GM12878 (cell line): ENCODE results near the gene ITPRIP. TPM values are rescaled to one million over a fixed set of nuclear protein-coding genes. Genes with fewer than 3 reads are reported as not detected.

Experiments used
- ATAC-seq: fragments of 200-7000 bp; cut with Tn5 transposase; 3 replicates; pipeline ENCODE4 v1.9.1; 2020; ENCODE audit warnings: mild to moderate bottlenecking, moderate library complexity
- BruUV-seq: library from RNA; stranded (reverse); fragments of 400-500 nt; replicated peaks from 2 replicates; lab custom pipeline; 2021; lab: Mats Ljungman, UMichigan
- CTCF ChIA-PET: fragments of 300-600 bp; sonication (Branson Sonifier 250); formaldehyde crosslinking; extraction: SDS; loops from one replicate; lab custom pipeline; 2021; ENCODE audit warnings: inconsistent platforms; lab: Yijun Ruan, JAX
- POLR2A ChIA-PET: fragments of 350-600 bp; formaldehyde crosslinking; extraction: SDS; loops from one replicate; lab custom pipeline; 2021; ENCODE audit warnings: inconsistent platforms; lab: Charles Lee
- RAD21 ChIA-PET: fragments of 300-600 bp; sonication (Branson Sonifier 250); formaldehyde crosslinking; loops from one replicate; lab custom pipeline; 2023; ENCODE audit warnings: antibody characterized with exemption; ENCODE audit not compliant: unreplicated experiment; lab: Charles Lee
- SMC1A ChIA-PET: fragments of 300-600 bp; sonication (Branson Sonifier 250); formaldehyde crosslinking; loops from one replicate; lab custom pipeline; 2023; ENCODE audit not compliant: unreplicated experiment, uncharacterized antibody; lab: Charles Lee
- DNase-seq: peaks from one replicate; pipeline ENCODE4 v3.0.0-alpha.2; 2011; ENCODE audit warnings: low read depth, low spot score
- FAIRE-seq: peaks from 3 replicates; lab custom pipeline; 2011; peaks lifted over from hg19 to GRCh38; lab: Jason Lieb, UNC
- H2AFZ ChIP-seq: 2 replicates; pipeline ENCODE4 v1.6.0; 2011; ENCODE audit warnings: low read depth, low read length, control low read depth; ENCODE audit not compliant: control insufficient read depth
- H3K27ac ChIP-seq: 2 replicates; pipeline ENCODE4 v1.5.1; 2011; ENCODE audit warnings: control low read depth; ENCODE audit not compliant: control insufficient read depth, insufficient read depth
- H3K27me3 ChIP-seq, 2 experiments: replicated peaks in 1 of 2; 2 replicates each; pipeline versions ENCODE4 v1.6.0 to v1.6.1; 2011; ENCODE audit warnings: low read length in 1 of 2; ENCODE audit not compliant: control insufficient read depth in 2 of 2, insufficient read depth in 2 of 2
- H3K36me3 ChIP-seq, 2 experiments: 2 replicates each; pipeline ENCODE4 v1.5.1; 2011; ENCODE audit warnings: low read length in 1 of 2; ENCODE audit not compliant: control insufficient read depth in 2 of 2, insufficient read depth in 2 of 2
- H3K4me1 ChIP-seq: 2 replicates; pipeline ENCODE4 v1.6.1; 2011; ENCODE audit warnings: mild to moderate bottlenecking, low read length, moderate library complexity, mixed read lengths; ENCODE audit not compliant: control insufficient read depth, insufficient read depth
- H3K4me2 ChIP-seq: 2 replicates; pipeline ENCODE4 v1.6.0; 2011; ENCODE audit warnings: control low read depth; ENCODE audit not compliant: control insufficient read depth, insufficient read depth
- H3K4me3 ChIP-seq: fragments of 200-600 bp; sonication (generic); 2 replicates; pipeline ENCODE4 v1.5.1; 2016
- H3K79me2 ChIP-seq: 2 replicates; pipeline ENCODE4 v1.6.0; 2011; ENCODE audit warnings: low read length; ENCODE audit not compliant: control insufficient read depth, insufficient read depth
- H3K9ac ChIP-seq: 2 replicates; pipeline ENCODE4 v1.8.0; 2011; ENCODE audit warnings: low read length, control low read depth, mixed read lengths; ENCODE audit not compliant: control insufficient read depth, insufficient read depth
- H3K9me3 ChIP-seq: replicated peaks from 3 replicates; pipeline ENCODE4 v1.5.1; 2011; ENCODE audit warnings: mild to moderate bottlenecking, low read length; ENCODE audit not compliant: control insufficient read depth, insufficient read depth
- H4K20me1 ChIP-seq: 2 replicates; pipeline ENCODE4 v1.6.0; 2011; ENCODE audit not compliant: control insufficient read depth, insufficient read depth
- CBX5 ChIP-seq: sonication (generic); IDR thresholded peaks from 2 replicates; pipeline ENCODE4 v1.6.1; 2016; ENCODE audit warnings: low read depth, moderate library complexity, mild to moderate bottlenecking, inconsistent platforms
- CHD1 ChIP-seq: IDR thresholded peaks from 2 replicates; pipeline ENCODE4 v1.6.1; 2012; ENCODE audit warnings: low read depth, low read length, improper control_type of control experiment
- EZH2 ChIP-seq: IDR thresholded peaks from 2 replicates; pipeline ENCODE4 v1.6.1; 2012; ENCODE audit warnings: low read depth, mild to moderate bottlenecking, control low read depth, inconsistent platforms, low read length, borderline replicate concordance; ENCODE audit not compliant: control insufficient read depth
- GABPA ChIP-seq: IDR thresholded peaks from 2 replicates; pipeline ENCODE4 v1.6.1; 2014; ENCODE audit warnings: antibody characterized with exemption, low read depth, mild to moderate bottlenecking, inconsistent platforms
- HDAC2 ChIP-seq: fragments of 200-600 bp; sonication (generic); IDR thresholded peaks from 2 replicates; pipeline ENCODE4 v1.6.1; 2017
- JUNB ChIP-seq: IDR thresholded peaks from 2 replicates; pipeline ENCODE4 v1.6.1; 2016; ENCODE audit warnings: antibody characterized with exemption, mild to moderate bottlenecking
- LARP7 ChIP-seq: fragments of 450-650 bp; IDR thresholded peaks from 2 replicates; pipeline ENCODE4 v1.6.1; 2017; ENCODE audit warnings: mild to moderate bottlenecking
- POLR2AphosphoS2 ChIP-seq: IDR thresholded peaks from 2 replicates; pipeline ENCODE4 v1.6.1; 2011; ENCODE audit warnings: low read depth, mild to moderate bottlenecking, low read length, improper control_type of control experiment, moderate library complexity
- SMARCA5 ChIP-seq: fragments of 450-650 bp; IDR thresholded peaks from 2 replicates; pipeline ENCODE4 v1.6.1; 2017; ENCODE audit warnings: mild to moderate bottlenecking
- SRF ChIP-seq, 2 experiments: IDR thresholded peaks; 2 replicates each; pipeline ENCODE4 v1.6.1; 2011; ENCODE audit warnings: low read depth in 2 of 2, low read length in 2 of 2, mild to moderate bottlenecking in 1 of 2, moderate library complexity in 1 of 2
- STAT1 ChIP-seq: fragments of 450-650 bp; conservative IDR thresholded peaks from 2 replicates; pipeline ENCODE4 v1.6.1; 2014; ENCODE audit warnings: antibody characterized with exemption, mild to moderate bottlenecking
- SUPT20H ChIP-seq: IDR thresholded peaks from 2 replicates; pipeline ENCODE4 v1.6.1; 2011; ENCODE audit warnings: low read depth, mild to moderate bottlenecking, low read length, moderate library complexity, borderline replicate concordance; ENCODE audit not compliant: control insufficient read depth
- TCF7 ChIP-seq: IDR thresholded peaks from 2 replicates; pipeline ENCODE4 v1.6.1; 2014; ENCODE audit warnings: antibody characterized with exemption, borderline replicate concordance
- ZNF622 ChIP-seq: fragments of 450-650 bp; IDR thresholded peaks from 2 replicates; pipeline ENCODE4 v1.6.1; 2017; ENCODE audit warnings: mild to moderate bottlenecking, inconsistent platforms
- WGBS: methylation state at CpG from one replicate; pipeline ENCODE4 v1.1.6; 2016; ENCODE audit warnings: low lambda C conversion rate; ENCODE audit not compliant: insufficient replicate concordance, insufficient coverage; ENCODE audit errors: missing lambda C conversion rate; 5-methylcytosine and 5-hydroxymethylcytosine counted together
- in situ Hi-C: fragments of 300-500 bp; cut with MboI; formaldehyde crosslinking; loops from 9 replicates; pipeline ENCODE4 v1.14.3; 2018; ENCODE audit warnings: mixed read lengths
- intact Hi-C: fragments of 100-400 bp; cut with micrococcal nuclease; formaldehyde crosslinking; loops from one replicate; pipeline ENCODE4 v1.14.2; 2022; ENCODE audit not compliant: unreplicated experiment
- polyA plus RNA-seq, 11 experiments: library from polyadenylated mRNA; depleted of rRNA in 4 of 11; unstranded in 6 of 11; stranded (reverse) in 5 of 11; fragments of >200 nt; fragmentation: Nextera tagmentation in 4 of 11; fragmentation: Illumina TruSeq in 1 of 11; extraction: Ambion mirVana in 4 of 11; extraction: Trizol in 1 of 11; gene quantifications; 1 replicate in 1 of 11; 2 replicates in 10 of 11; pipeline versions ENCODE4 v1.2.1 to v1.2.3, GENCODE V29; 2011 to 2016; ENCODE audit warnings: inconsistent platforms in 2 of 11, missing spikeins in 2 of 11, low read depth in 1 of 11
- total RNA-seq, 4 experiments: library from RNA; depleted of rRNA in 3 of 4; stranded (reverse); fragments of >200 nt in 3 of 4; fragmentation: Illumina TruSeq in 1 of 4; extraction: Trizol in 1 of 4; gene quantifications; 2 replicates each; pipeline versions ENCODE4 v1.2.1 to v1.2.3, GENCODE V29; 2013 to 2021
- TF ChIP-seq, protein P1 (sequence below): fragments of 450-650 bp; IDR thresholded peaks from 2 replicates; pipeline ENCODE4 v1.6.1; 2017; ENCODE audit warnings: mild to moderate bottlenecking
- TF ChIP-seq, protein P2 (sequence below): IDR thresholded peaks from 2 replicates; pipeline ENCODE4 v1.6.1; 2011; ENCODE audit warnings: mild to moderate bottlenecking, low read depth, low read length, moderate library complexity; ENCODE audit not compliant: insufficient replicate concordance

Gene ITPRIP
- total and polyA plus RNA-seq, 10 of the 15 experiments (the other 5 are each of a cell fraction or from before 2014, with no cell fraction given): 0.82 to 10.4 (median 5.9) TPM

DNA sequence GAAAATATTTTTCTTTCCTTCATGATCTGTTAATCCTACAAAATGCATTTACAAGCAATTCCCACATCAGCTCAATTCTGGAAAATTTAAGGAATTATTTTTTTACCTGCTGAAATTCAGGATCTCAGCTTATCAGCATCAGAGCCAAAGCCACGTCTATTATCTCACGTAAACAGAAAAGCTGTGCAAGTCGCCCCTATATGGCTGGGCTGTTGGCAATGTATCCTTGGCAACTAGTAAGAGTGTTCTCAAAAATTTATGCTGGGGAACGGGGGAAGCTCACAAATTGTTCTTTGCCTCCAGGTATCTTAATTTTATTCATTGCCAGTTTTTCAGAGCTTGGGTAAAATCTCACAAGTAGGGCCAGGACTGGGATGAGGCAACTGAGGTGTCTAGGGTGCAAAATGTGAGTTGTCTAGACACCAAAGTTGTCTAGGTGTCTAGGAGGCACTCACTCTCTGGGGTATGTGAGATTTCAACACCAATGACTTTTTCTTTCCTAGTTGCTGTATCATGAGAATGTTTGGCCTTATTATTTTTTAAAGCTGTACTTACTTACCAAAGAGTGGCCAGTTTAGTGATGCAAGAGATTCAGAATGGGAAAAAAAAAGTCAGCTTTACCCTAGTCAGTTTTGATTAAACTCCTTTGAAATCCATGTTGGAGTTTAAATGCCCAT, 64.2 kb downstream of the ITPRIP start:
- no TSS peak for BruUV-seq

More for the DNA sequence above, 64.2 kb downstream of the ITPRIP start:
- DNase-seq (no peak), FAIRE-seq (no peak), ATAC-seq (no peak)
- Histone ChIP-seq H2AFZ (no peak overlapping the region), H3K4me1 (no peaks in the 10 kb centered on the region), H3K9ac (no peak overlapping the region), H3K9me3 (no peaks in the 10 kb centered on the region), H3K36me3 (no peaks in the 10 kb centered on the region), H3K4me3 (no peak overlapping the region), H4K20me1 (no peaks in the 10 kb centered on the region), H3K4me2 (no peak overlapping the region), H3K27me3 (peaks cover 0 to 2% of the 10 kb centered on the region in 2 experiments; a peak in 3 of 4 replicates), H3K27ac (no peak overlapping the region), H3K79me2 (no peaks in the 10 kb centered on the region)
- RAD21 ChIA-PET: interaction anchor here (0.8 to 3.7 kb wide), 12 partner anchors 12 to 1417 kb away, joined by 3 to 24 read pairs (median 4); partner anchors contain the start of genes CFAP58, GSTO1 and SFR1
- CTCF ChIA-PET: interaction anchor here (0.6 to 9.3 kb wide), 36 partner anchors 8 to 941 kb away, joined by 3 to 120 read pairs (median 4); partner anchors contain the start of genes CFAP43, CFAP58, GSTO1 and SFR1
- in situ Hi-C loops (no loop called here), intact Hi-C loops (no loop called here)
- SMC1A ChIA-PET: interaction anchor here (0.7 to 4.0 kb wide), 20 partner anchors 8 to 386 kb away, joined by 3 to 38 read pairs (median 4); partner anchors contain the start of genes CFAP58 and GSTO1
- POLR2A ChIA-PET: interaction anchor here (0.6 to 0.8 kb wide), 3 partner anchors 17 to 1358 kb away, joined by 3 read pairs; partner anchors contain the start of gene ITPRIP
- WGBS: 58% methylated on average over 4 of the region's 4 CpGs
- no peak for TF ChIP-seq HDAC2
- no peak for TF ChIP-seq JUNB
- TF ChIP-seq SUPT20H: no peak
- TF ChIP-seq LARP7: no peak
- TF ChIP-seq CBX5: no peak
- no peak for TF ChIP-seq ZNF622
- TF ChIP-seq SMARCA5: no peak
- no peak for TF ChIP-seq CHD1
- TF ChIP-seq TCF7: no peak
- TF ChIP-seq, protein P1, sequence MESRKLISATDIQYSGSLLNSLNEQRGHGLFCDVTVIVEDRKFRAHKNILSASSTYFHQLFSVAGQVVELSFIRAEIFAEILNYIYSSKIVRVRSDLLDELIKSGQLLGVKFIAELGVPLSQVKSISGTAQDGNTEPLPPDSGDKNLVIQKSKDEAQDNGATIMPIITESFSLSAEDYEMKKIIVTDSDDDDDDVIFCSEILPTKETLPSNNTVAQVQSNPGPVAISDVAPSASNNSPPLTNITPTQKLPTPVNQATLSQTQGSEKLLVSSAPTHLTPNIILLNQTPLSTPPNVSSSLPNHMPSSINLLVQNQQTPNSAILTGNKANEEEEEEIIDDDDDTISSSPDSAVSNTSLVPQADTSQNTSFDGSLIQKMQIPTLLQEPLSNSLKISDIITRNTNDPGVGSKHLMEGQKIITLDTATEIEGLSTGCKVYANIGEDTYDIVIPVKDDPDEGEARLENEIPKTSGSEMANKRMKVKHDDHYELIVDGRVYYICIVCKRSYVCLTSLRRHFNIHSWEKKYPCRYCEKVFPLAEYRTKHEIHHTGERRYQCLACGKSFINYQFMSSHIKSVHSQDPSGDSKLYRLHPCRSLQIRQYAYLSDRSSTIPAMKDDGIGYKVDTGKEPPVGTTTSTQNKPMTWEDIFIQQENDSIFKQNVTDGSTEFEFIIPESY: no peak
- no peak for TF ChIP-seq POLR2AphosphoS2
- no peak for TF ChIP-seq STAT1
- no peak for TF ChIP-seq EZH2
- TF ChIP-seq SRF (IDR thresholded peaks at IDR 0.05; ENCODE audit: low read depth in 2 of 2, low read length in 2 of 2): no peak
- TF ChIP-seq, protein P2, sequence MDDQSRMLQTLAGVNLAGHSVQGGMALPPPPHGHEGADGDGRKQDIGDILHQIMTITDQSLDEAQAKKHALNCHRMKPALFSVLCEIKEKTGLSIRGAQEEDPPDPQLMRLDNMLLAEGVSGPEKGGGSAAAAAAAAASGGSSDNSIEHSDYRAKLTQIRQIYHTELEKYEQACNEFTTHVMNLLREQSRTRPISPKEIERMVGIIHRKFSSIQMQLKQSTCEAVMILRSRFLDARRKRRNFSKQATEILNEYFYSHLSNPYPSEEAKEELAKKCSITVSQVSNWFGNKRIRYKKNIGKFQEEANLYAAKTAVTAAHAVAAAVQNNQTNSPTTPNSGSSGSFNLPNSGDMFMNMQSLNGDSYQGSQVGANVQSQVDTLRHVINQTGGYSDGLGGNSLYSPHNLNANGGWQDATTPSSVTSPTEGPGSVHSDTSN: no peak
- no peak for TF ChIP-seq GABPA
